NCI-H446 treated with DMSO at 0.1 percent for 48 hours (cell line): ENCODE measurements around the gene COLQ.
"Not testable (repeated sequence)": the region's sequence is repeated elsewhere in the genome, so short reads cannot be mapped to it uniquely, and the experiment has no call there.

ENCODE experiments used
- DNase-seq: peaks from one replicate; lab custom pipeline; 2025; lab: John Stamatoyannopoulos, UW

Gene COLQ

DNA sequence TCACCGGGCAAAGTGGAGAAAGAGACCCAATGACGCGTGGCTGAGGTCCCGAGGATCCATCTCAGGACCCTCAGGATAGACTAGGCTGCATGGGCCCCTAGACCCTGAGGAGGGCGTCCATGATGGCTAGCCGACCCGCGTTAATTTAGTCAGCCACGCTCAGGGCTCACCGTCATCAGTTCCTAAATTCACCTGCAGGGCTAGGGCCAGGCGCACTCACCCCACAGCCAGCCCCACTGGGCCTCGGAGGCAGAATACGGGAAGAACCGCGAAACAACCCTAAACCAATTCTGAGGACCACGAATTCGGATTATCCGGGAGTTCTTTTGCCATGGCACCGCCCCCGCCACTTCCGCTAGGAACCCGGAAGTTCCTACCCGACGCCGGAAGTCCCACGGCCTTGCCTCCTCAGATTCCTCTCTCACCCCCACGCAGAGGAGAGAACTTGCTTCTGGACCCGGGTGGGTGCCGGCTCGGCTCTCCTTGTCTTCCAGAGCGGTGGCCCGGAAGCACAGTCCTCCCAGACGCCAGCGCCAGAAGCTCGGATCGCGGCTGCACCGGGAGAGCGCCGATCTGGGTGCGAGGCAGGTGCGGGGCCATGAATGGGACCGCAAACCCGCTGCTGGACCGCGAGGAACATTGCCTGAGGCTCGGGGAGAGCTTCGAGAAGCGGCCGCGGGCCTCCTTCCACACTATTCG, 94.2 kb downstream of the COLQ start, which contains the start of the genes EAF1 and METTL6:
TSS of gene EAF1 (plus strand) at position 417 of the 699 bp plus-strand sequence. CDS start at position 599, 182 bp downstream.
TSS of gene METTL6 (minus strand) at position 363 of the 699 bp plus-strand sequence. CDS start 1,033 bp downstream, outside the sequence.
- peak; percentile 38 for DNase-seq

DNA sequence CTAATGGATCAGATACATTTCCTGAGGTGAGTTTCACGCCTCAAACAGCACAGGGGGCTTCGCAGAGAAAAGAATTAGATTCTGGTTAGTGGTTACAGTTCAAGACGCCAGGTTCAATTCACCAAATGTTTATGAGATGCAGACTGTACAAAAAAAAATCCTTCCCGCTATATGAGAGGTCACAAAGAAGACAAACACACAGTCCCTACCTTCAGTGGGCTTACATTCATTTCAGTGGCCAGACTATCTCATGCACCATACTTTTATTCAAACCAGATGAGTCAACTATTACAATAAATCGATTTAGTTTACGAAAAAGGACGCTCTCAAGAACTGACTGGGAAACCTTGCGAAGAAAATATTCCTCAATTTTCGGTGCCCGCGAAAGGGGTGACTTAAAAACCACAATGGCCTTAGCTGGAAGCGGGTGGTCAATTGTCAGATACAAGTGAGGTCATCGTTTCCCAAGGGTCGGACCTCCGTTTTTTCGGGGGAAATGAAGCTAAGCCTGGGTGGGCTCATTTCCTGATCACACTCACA, 94.9 kb downstream of the COLQ start:
- no peak for DNase-seq

DNA sequence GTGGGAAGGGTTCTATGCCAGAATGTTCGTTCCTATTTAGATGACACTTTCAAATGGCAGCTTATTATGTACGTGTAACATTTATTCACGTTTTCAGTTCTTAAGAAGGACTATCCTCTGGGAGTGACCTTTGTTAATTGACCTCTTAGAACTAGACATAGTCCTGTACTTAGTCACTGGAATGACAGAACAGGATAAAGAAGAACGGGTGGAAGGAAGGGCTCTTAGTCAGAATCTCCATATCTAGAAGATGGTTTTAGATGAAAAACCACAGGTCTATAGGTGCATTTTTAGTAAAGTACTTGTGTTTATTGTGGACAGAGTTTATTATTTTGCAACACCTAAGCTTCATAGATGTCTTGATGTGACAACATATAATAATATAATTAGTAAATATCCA, 100.6 kb downstream of the COLQ start:
- no peak for DNase-seq

DNA sequence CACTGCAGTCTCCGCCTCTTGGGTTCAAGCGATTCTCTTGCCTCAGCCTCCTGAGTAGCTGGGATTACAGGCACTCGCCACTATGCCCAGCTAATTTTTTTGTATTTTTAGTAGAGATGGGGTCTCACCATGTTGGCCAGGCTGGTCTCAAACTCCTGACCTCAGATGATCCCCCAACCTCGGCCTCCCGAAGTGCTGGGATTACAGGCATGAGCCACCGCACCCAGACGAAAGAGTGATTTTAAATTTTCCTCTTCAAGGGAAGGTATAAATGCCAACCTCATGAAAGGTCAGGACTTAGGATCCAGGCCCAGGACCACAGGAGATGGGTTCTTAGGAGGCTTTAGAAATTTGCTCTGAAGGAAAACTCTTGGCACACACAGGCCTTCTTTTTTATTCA, 110.5 kb downstream of the COLQ start:
- DNase-seq: not testable (repeated sequence)

DNA sequence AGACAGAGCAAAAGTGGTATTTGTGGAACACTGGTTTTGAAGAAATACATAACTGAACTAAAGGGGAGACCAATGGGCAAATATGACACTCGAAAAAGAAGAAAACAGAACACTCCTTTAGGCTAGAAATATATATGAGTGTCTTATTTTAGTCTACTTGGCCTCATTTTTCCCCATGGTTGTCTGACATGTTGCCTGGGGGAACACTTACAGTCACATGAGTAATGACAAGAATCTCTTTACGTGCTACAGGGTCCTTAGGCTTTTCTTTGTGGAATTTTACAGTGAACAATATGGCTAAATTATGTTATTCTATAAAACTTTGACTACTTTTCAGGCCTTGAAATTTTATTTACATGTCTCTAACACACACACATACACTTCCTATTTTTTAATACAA, 111.7 kb downstream of the COLQ start:
- DNase-seq: no peak

DNA sequence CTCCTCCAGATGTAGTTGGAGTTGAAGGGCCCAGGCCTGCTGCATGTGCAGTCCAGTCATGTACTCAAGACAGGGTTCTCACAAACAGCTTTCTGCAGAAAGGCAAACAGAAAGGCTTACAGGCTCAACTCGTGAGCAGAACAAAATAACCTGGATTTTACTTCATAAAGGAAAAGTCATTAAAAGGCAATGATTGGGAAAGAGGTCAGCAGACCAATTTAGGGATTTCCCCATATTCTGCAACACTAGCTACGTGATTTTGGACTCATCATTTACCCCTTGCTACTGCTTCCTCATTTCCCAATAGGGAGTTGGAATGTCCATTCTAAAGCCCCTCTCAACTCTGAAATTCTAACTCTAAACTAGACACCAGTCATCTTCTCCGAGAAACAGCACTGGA, 112.3 kb downstream of the COLQ start:
- DNase-seq: no peak

DNA sequence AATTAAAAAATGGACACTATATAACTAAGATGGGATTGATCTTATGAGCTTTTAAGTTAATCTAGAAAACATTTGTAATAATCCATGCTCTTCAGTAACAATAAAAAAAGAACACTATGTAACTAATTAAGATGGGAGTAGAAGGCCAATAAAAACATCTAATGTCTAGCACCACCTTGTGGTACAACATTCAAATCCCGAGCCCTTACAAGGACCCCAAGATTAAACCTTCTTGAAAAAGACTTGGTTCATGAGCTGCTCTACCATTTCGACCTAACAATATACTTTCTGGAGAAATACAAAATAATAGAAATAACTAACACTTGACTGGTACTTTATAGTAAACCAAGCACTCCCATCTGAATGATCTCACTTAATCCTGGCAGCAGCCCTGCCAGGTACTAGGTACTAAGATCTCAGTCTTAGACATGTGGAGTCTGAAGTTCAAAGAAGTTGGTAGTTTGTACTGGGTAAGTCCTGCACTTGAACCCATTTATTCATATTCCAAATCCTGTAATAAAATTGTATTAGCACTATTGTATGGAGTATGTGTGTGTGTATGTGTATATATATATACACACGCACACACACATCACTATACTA, 116.0 kb downstream of the COLQ start:
- DNase-seq: peak; percentile 21

DNA sequence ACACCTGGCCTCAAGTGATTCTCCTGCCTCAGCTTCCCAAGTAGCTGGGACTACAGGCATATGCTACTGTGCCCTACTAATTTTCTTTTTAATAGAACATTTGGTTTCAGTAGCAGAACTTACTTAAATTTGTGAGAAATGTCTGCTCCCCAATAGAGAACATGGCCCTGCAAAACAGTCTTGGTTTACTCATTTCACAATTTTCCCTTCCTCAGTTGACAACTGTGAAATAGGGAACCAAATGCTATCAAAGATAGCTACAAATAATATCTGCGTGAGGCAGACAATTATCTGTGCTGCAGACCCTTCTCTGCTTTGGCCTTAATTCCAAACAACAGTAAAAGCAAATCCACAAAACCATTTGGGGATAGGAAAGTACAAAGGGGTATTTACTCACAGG, 116.7 kb downstream of the COLQ start:
- DNase-seq: no peak

DNA sequence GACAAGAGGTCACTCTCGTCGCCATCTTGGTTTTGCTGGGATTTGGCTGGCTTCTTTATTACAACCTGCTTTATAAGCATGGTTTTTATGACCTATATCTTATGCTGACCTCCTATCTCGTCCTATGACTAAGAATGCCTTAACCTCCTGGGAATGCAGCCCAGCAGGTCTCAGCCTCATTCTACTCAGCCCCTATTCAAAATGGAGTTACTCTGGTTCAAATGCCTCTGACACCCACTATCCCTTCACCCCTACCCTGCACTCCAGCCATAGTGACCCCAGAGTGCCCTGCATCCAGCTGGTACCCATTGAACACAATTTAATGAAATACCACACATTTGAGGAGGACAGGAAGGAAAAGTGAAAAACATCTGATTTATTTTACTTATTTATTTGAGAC, 117.5 kb downstream of the COLQ start:
- DNase-seq: no peak

DNA sequence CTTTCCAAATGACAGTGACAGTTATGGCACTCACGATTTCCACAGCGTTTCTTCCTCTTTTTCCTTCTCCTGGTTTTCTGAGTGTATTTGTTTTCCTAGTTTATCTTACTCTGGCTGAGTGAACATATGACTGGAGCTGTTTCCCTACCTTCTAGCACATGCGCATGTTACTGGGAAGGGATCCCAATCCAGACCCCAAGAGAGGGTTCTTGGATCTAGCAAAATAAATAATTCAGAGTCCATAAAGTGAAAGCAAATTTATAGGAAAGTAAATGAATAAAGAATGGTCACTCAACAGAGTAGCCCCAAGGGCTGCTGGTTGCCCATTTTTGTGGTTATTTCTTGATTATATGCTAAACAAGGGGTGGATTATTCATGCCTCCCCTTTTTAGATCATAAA, 118.0 kb downstream of the COLQ start:
- DNase-seq: no peak

DNA sequence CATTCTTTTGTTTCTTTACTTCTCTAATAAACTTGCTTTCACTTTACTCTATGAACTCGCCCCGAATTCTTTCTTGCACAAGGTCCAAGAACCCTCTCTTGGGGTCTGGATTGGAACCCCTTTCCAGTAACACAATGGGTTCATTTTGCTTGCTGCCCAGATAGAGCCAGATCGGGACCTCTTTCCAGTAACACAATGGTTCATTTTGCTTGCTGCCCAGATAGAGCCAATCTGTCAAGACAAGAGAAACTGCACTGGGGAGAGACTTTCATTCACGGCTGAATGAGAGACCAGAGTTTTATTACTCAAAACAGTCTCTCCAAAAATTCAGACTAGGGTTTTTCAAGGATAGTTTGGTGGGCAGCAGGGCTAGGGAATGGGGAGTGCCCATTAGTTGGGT, 119.6 kb downstream of the COLQ start:
- no peak for DNase-seq
